ENCODE measurements around the gene F8.

DNA sequence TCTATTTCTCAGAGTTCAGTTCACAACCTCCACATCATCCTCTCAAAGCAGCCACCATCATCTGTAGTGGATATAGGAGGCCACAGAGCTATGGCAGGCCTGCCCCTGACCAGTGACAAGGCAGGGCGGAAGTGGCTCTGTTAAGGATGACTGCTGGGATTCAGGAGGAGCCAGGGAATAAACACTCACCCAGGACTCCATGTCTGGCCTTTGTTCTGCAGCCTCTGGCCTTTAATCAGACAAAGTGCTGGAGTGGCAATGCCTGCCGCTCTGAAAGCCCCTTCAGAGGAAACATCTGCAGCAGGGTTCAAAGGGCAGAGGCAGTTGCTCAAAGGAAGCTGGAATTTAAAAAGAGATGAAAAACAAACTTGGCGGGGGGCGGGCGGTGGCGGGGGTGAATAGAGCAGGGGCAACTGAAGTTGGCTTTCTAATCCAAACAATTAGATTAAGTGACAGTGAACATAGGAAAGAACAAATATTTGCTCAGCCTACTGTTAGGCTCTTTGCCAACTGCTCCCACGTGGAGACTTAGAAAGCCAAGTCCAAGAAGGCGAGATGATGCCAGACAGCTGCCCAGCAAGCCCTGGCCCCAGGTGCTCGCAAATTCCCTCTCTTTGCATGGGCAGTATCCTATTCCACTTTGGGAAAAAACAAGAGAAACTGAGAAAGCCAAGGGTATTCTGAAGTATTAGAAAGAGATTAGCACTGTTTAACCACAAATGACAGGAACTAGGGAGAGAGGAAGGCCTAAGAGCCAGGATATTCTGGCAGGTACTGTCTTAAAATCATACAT, 222.8 kb downstream of the F8 start:
- no peak for TF ChIP-seq EZH2 (IDR thresholded peaks at IDR 0.05; ENCODE audit: insufficient read depth, poor library complexity, severe bottlenecking)
- TF ChIP-seq EZH2phosphoT487 (IDR thresholded peaks at IDR 0.05; ENCODE audit: insufficient read depth, low read depth), result no peak
